Neural cell (in vitro differentiated cells): ENCODE measurements around the gene UBN1. TPM values are rescaled to one million over a fixed set of nuclear protein-coding genes. Genes with fewer than 3 reads are reported as not detected.

ENCODE experiments used
- H2AFZ ChIP-seq: fragments of 200-600, 300-800 bp; sonication (generic), shearing (Covaris generic); 2 replicates; pipeline ENCODE4 v1.6.0; 2014; ENCODE audit warnings: low read depth, mild to moderate bottlenecking, antibody characterized with exemption, low read length, moderate library complexity
- H3F3A ChIP-seq: fragments of 200-600 bp; shearing (Covaris generic); 2 replicates; pipeline ENCODE4 v1.6.1; 2016; ENCODE audit warnings: mild to moderate bottlenecking, moderate library complexity, mixed read lengths, antibody characterized with exemption, low read length; ENCODE audit not compliant: insufficient read depth, poor library complexity, severe bottlenecking
- H3K27ac ChIP-seq: fragments of 200-600, 300-800 bp; sonication (generic), shearing (Covaris generic); 2 replicates; pipeline ENCODE4 v1.5.1; 2014; ENCODE audit warnings: mild to moderate bottlenecking, low read length, moderate library complexity
- H3K27me3 ChIP-seq: fragments of 300-800, 200-600 bp; sonication (generic), shearing (Covaris generic); 2 replicates; pipeline ENCODE4 v1.6.0; 2014; ENCODE audit warnings: mild to moderate bottlenecking, low read depth, low read length, moderate library complexity; ENCODE audit not compliant: insufficient read depth
- H3K36me3 ChIP-seq: fragments of 300-800, 200-600 bp; sonication (generic), shearing (Covaris generic); 2 replicates; pipeline ENCODE4 v1.5.1; 2014; ENCODE audit warnings: mild to moderate bottlenecking, antibody characterized with exemption, low read length, moderate library complexity; ENCODE audit not compliant: insufficient read depth
- H3K4me2 ChIP-seq: fragments of 300-800, 200-600 bp; sonication (generic), shearing (Covaris generic); 2 replicates; pipeline ENCODE4 v1.6.0; 2014; ENCODE audit warnings: mild to moderate bottlenecking, low read length
- H3K4me3 ChIP-seq: fragments of 300-800, 200-600 bp; sonication (generic), shearing (Covaris generic); 2 replicates; pipeline ENCODE4 v1.5.1; 2014; ENCODE audit warnings: mild to moderate bottlenecking, low read length, moderate library complexity
- H3K79me2 ChIP-seq: fragments of 200-600 bp; shearing (Covaris generic); replicated peaks from 2 replicates; pipeline ENCODE4 v1.6.0; 2014; ENCODE audit warnings: mild to moderate bottlenecking, low read length, moderate library complexity; ENCODE audit not compliant: insufficient read depth
- H3K9ac ChIP-seq: fragments of 300-800, 200-600 bp; sonication (generic), shearing (Covaris generic); 2 replicates; pipeline ENCODE4 v1.6.1; 2016; ENCODE audit warnings: mild to moderate bottlenecking, low read length, mixed read lengths
- H3K9me2 ChIP-seq: fragments of 200-600 bp; shearing (Covaris generic); 2 replicates; pipeline ENCODE4 v1.6.1; 2016; ENCODE audit warnings: mild to moderate bottlenecking, low read length, mixed read lengths; ENCODE audit not compliant: insufficient read depth
- H3K9me3 ChIP-seq: fragments of 200-600, 300-800 bp; sonication (generic), shearing (Covaris generic); 2 replicates; pipeline ENCODE4 v1.6.1; 2016; ENCODE audit warnings: mild to moderate bottlenecking, mixed run types, low read length, moderate library complexity, mixed read lengths
- H4K20me1 ChIP-seq: fragments of 200-600 bp; shearing (Covaris generic); 2 replicates; pipeline ENCODE4 v1.6.1; 2016; ENCODE audit warnings: mild to moderate bottlenecking, mixed run types; ENCODE audit not compliant: insufficient read depth
- EP300 ChIP-seq: fragments of 450-650 bp; conservative IDR thresholded peaks from 2 replicates; pipeline ENCODE4 v1.6.1; 2014; ENCODE audit warnings: antibody characterized with exemption, mild to moderate bottlenecking, moderate library complexity; ENCODE audit not compliant: poor library complexity, severe bottlenecking
- EZH2 ChIP-seq: fragments of 200-600, 300-800 bp; shearing (Covaris generic), sonication (generic); IDR thresholded peaks from 2 replicates; pipeline ENCODE4 v1.6.1; 2014; ENCODE audit warnings: antibody characterized with exemption, low read length, borderline replicate concordance, mild to moderate bottlenecking; ENCODE audit not compliant: insufficient read depth, poor library complexity, severe bottlenecking
- MXI1 ChIP-seq: fragments of 450-650 bp; conservative IDR thresholded peaks from 2 replicates; pipeline ENCODE4 v1.6.1; 2014; ENCODE audit warnings: antibody characterized with exemption, mild to moderate bottlenecking; ENCODE audit not compliant: poor library complexity, severe bottlenecking
- POLR2AphosphoS5 ChIP-seq: IDR thresholded peaks from 2 replicates; pipeline ENCODE4 v1.6.1; 2012
- RAD21 ChIP-seq: fragments of 450-650 bp; conservative IDR thresholded peaks from 2 replicates; pipeline ENCODE4 v1.6.1; 2014; ENCODE audit warnings: antibody characterized with exemption, mild to moderate bottlenecking, moderate library complexity
- SMC3 ChIP-seq: fragments of 450-650 bp; conservative IDR thresholded peaks from 2 replicates; pipeline ENCODE4 v1.6.1; 2014; ENCODE audit warnings: antibody characterized with exemption, mild to moderate bottlenecking, moderate library complexity; ENCODE audit not compliant: poor library complexity
- TAF1 ChIP-seq: IDR thresholded peaks from 2 replicates; pipeline ENCODE4 v1.6.1; 2012; ENCODE audit warnings: low read depth
- polyA plus RNA-seq: library from polyadenylated mRNA; depleted of rRNA; stranded (reverse); fragments of >200 nt; gene quantifications from 2 replicates; pipeline ENCODE4 v1.2.3, GENCODE V29; 2014
- TF ChIP-seq, protein P1 (sequence below): IDR thresholded peaks from 2 replicates; pipeline ENCODE4 v1.6.1; 2012; ENCODE audit warnings: borderline replicate concordance
- TF ChIP-seq, protein P2 (sequence below): fragments of 450-650 bp; IDR thresholded peaks from 2 replicates; pipeline ENCODE4 v1.5.1; 2014; ENCODE audit warnings: antibody characterized with exemption, mild to moderate bottlenecking, moderate library complexity; ENCODE audit not compliant: poor library complexity, severe bottlenecking

Gene UBN1
- polyA plus RNA-seq, 1 donor from 2014 or later: 17.1 TPM

DNA sequence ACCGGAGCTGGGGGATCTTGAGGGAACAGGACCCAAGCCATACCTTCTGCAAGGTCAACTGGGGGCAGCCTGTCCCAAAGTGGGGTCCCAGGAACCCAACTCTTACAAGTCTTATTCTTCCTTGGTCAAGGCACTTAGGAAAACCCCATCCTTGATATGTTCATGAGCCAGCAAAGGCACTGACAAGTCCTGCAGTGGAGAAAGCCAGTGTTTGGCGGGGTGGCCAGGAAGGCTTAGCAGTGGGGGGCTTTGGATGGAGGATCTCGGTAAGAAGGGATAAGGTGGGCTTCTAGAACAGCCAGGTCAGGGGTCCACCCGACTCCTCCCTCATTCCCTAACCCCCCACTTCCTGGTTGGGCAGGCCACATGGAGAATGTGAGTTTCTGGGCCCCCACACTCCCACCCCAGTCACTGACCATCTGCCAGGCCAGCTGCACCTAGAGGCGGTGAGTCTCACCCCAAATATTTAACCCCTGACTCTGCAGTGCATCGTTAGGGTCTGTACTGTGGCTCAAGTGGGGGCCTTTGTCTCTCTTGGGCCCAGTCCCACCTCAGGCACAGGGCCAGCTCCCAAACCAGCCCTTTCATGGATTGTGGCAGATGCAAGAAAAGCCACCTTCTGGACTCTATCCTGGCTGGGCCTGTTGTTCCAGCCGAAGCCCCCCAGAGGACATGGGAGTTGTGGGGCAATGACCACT lies 67.4 kb downstream of the UBN1 start:
- Histone ChIP-seq H2AFZ (no peak overlapping the region), H3K79me2 (no peaks in the 10 kb centered on the region), H3K27ac (no peak overlapping the region), H3K9me3 (no peaks in the 10 kb centered on the region), H4K20me1 (no peaks in the 10 kb centered on the region), H3F3A (no peaks in the 10 kb centered on the region), H3K9me2 (no peaks in the 10 kb centered on the region), H3K4me3 (no peak overlapping the region), H3K9ac (no peak overlapping the region), H3K36me3 (no peaks in the 10 kb centered on the region), H3K4me2 (no peak overlapping the region), H3K27me3 (no peaks in the 10 kb centered on the region)
- TF ChIP-seq SMC3 (no peak), EZH2 (no peak)

DNA sequence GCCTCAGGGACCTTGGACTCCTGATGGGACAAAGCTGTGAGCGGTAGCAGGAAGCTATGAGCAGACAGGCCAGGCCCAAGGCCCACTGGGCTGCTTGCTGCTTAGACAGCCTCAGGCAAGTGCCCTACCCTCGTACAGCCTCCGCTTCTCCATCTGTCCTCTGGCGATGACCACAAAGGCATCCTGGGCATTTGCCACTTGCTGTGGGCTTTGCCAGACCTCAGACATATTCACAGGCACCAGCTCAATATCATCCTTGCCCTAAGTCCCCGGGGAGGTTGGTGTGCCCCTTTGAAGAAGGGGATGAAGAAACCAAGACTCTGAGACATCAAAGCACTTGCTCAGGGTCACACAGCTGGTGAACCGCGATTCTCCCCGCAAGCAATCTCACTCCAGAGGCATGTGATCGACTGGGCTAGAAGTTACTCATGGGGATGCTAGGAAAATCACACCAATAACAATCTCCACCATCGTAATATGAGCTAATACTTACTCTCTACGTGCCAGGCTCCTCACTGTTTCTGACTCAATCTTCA lies 68.0 kb downstream of the UBN1 start:
- Histone ChIP-seq H3K27ac (no peak overlapping the region), H3K9me2 (no peaks in the 10 kb centered on the region), H3K9me3 (no peaks in the 10 kb centered on the region), H4K20me1 (no peaks in the 10 kb centered on the region), H3K4me3 (no peak overlapping the region), H3K27me3 (no peaks in the 10 kb centered on the region), H2AFZ (no peak overlapping the region), H3K9ac (no peak overlapping the region), H3K79me2 (no peaks in the 10 kb centered on the region), H3K4me2 (no peak overlapping the region), H3F3A (no peaks in the 10 kb centered on the region), H3K36me3 (no peaks in the 10 kb centered on the region)
- TF ChIP-seq MXI1: no peak
- no peak for TF ChIP-seq RAD21

DNA sequence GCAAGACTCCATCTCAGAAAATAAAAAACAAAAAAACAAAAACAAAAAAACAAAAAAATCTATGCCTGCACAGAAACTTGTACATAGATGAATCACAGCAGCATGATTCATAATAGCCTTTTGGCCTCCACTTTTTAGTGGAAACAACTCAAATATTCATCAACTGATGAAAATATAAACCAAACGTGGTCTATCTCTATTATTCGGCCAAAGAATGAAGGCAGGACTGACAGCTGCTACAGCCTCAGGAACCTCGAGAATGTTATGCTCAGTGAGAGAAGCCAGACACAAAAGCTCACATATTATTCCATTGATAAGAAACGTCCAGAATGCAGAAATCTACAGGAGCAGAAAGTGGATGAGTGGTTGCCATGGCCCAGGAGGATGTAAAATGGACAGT lies 69.8 kb downstream of the UBN1 start:
- no peak overlapping the region for H2AFZ ChIP-seq
- H3K4me3 ChIP-seq: no peak overlapping the region
- no peaks in the 10 kb centered on the region for H4K20me1 ChIP-seq
- no peaks in the 10 kb centered on the region for H3K9me3 ChIP-seq
- no peak overlapping the region for H3K27ac ChIP-seq
- no peaks in the 10 kb centered on the region for H3K36me3 ChIP-seq
- TF ChIP-seq, protein P1, sequence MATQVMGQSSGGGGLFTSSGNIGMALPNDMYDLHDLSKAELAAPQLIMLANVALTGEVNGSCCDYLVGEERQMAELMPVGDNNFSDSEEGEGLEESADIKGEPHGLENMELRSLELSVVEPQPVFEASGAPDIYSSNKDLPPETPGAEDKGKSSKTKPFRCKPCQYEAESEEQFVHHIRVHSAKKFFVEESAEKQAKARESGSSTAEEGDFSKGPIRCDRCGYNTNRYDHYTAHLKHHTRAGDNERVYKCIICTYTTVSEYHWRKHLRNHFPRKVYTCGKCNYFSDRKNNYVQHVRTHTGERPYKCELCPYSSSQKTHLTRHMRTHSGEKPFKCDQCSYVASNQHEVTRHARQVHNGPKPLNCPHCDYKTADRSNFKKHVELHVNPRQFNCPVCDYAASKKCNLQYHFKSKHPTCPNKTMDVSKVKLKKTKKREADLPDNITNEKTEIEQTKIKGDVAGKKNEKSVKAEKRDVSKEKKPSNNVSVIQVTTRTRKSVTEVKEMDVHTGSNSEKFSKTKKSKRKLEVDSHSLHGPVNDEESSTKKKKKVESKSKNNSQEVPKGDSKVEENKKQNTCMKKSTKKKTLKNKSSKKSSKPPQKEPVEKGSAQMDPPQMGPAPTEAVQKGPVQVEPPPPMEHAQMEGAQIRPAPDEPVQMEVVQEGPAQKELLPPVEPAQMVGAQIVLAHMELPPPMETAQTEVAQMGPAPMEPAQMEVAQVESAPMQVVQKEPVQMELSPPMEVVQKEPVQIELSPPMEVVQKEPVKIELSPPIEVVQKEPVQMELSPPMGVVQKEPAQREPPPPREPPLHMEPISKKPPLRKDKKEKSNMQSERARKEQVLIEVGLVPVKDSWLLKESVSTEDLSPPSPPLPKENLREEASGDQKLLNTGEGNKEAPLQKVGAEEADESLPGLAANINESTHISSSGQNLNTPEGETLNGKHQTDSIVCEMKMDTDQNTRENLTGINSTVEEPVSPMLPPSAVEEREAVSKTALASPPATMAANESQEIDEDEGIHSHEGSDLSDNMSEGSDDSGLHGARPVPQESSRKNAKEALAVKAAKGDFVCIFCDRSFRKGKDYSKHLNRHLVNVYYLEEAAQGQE: no peak
- TF ChIP-seq MXI1: no peak
- TF ChIP-seq TAF1: no peak
- TF ChIP-seq SMC3: no peak
- no peak for TF ChIP-seq EP300
- TF ChIP-seq, protein P2, sequence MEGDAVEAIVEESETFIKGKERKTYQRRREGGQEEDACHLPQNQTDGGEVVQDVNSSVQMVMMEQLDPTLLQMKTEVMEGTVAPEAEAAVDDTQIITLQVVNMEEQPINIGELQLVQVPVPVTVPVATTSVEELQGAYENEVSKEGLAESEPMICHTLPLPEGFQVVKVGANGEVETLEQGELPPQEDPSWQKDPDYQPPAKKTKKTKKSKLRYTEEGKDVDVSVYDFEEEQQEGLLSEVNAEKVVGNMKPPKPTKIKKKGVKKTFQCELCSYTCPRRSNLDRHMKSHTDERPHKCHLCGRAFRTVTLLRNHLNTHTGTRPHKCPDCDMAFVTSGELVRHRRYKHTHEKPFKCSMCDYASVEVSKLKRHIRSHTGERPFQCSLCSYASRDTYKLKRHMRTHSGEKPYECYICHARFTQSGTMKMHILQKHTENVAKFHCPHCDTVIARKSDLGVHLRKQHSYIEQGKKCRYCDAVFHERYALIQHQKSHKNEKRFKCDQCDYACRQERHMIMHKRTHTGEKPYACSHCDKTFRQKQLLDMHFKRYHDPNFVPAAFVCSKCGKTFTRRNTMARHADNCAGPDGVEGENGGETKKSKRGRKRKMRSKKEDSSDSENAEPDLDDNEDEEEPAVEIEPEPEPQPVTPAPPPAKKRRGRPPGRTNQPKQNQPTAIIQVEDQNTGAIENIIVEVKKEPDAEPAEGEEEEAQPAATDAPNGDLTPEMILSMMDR: no peak
- TF ChIP-seq POLR2AphosphoS5: no peak
- no peak for TF ChIP-seq RAD21
- TF ChIP-seq EZH2: no peak
- no peaks in the 10 kb centered on the region for H3K9me2 ChIP-seq
- H3K27me3 ChIP-seq: no peaks in the 10 kb centered on the region
- H3K9ac ChIP-seq: no peak overlapping the region
- H3K79me2 ChIP-seq: no peaks in the 10 kb centered on the region
- no peaks in the 10 kb centered on the region for H3F3A ChIP-seq
- H3K4me2 ChIP-seq: no peak overlapping the region
